B cell (primary cell): ENCODE measurements around the gene NCAPG. TPM values are rescaled to one million over a fixed set of nuclear protein-coding genes. Genes with fewer than 3 reads are reported as not detected.

Experiments
- ATAC-seq: fragments of 200-7000 bp; cut with Tn5 transposase; one replicate; pipeline ENCODE4 v1.10.0; 2021; ENCODE audit warnings: low read depth, mild to moderate bottlenecking, moderate number of reproducible peaks, moderate library complexity
- CTCF ChIA-PET: fragments of 350-600 bp; sonication (Branson Sonifier 250); formaldehyde crosslinking; loops from one replicate; lab custom pipeline; 2021; ENCODE audit warnings: antibody characterized with exemption, inconsistent platforms; lab: Charles Lee
- POLR2A ChIA-PET: fragments of 350-600 bp; sonication (Branson Sonifier 250); formaldehyde crosslinking; loops from one replicate; lab custom pipeline; 2021; ENCODE audit warnings: antibody characterized with exemption; lab: Charles Lee
- DNase-seq: peaks from one replicate; pipeline ENCODE4 v3.0.0; 2013
- H2AFZ ChIP-seq: 2 replicates; pipeline ENCODE4 v1.6.1; 2012; ENCODE audit warnings: mild to moderate bottlenecking, low read depth, low read length; ENCODE audit not compliant: insufficient read depth, poor library complexity, severe bottlenecking
- H3K27ac ChIP-seq, 2 donors: 1 replicate in 1 of 2; 2 replicates in 1 of 2; pipeline ENCODE4 v1.5.1; 2012 to 2013; ENCODE audit warnings: low read length in 2 of 2, mild to moderate bottlenecking in 2 of 2, moderate library complexity in 1 of 2
- H3K27me3 ChIP-seq, 4 experiments: fragments of 200-600 bp in 1 of 4; sonication (generic) in 1 of 4; replicated peaks in 1 of 4; 1 replicate in 2 of 4; 2 replicates in 2 of 4; pipeline versions ENCODE4 v1.6.1 to v1.7.0; 2013 to 2016; ENCODE audit warnings: low read length in 3 of 4, mild to moderate bottlenecking in 2 of 4, mixed read lengths in 1 of 4, moderate library complexity in 1 of 4; ENCODE audit not compliant: insufficient read depth in 4 of 4, control insufficient read depth in 3 of 4; ENCODE audit errors: control extremely low read depth in 1 of 4
- H3K36me3 ChIP-seq, 2 experiments: replicated peaks in 1 of 2; 1 replicate in 1 of 2; 2 replicates in 1 of 2; pipeline versions ENCODE4 v1.6.1 to v1.7.1; 2013; ENCODE audit warnings: low read length in 1 of 2; ENCODE audit not compliant: insufficient read depth in 2 of 2, control insufficient read depth in 1 of 2; ENCODE audit errors: control extremely low read depth in 1 of 2, extremely low read depth in 1 of 2
- H3K4me1 ChIP-seq, 2 donors: fragments of 200-600 bp in 1 of 2; sonication (generic) in 1 of 2; 1 replicate in 1 of 2; 2 replicates in 1 of 2; pipeline versions ENCODE4 v1.5.1 to v1.6.1; 2013 to 2017; ENCODE audit warnings: low read length in 2 of 2; ENCODE audit not compliant: control insufficient read depth in 2 of 2, insufficient read depth in 2 of 2
- H3K4me2 ChIP-seq: replicated peaks from 2 replicates; pipeline ENCODE3; 2012; ENCODE audit warnings: mild to moderate bottlenecking, low read depth, low read length; ENCODE audit not compliant: poor library complexity, severe bottlenecking
- H3K4me3 ChIP-seq, 5 experiments: fragments of 200-600 bp in 1 of 5; sonication (generic) in 1 of 5; 1 replicate in 3 of 5; 2 replicates in 2 of 5; pipeline versions ENCODE4 v1.5.1 to v1.7.0; 2011 to 2016; ENCODE audit warnings: low read length in 4 of 5, mild to moderate bottlenecking in 4 of 5, low read depth in 2 of 5, control low read depth in 1 of 5, moderate library complexity in 1 of 5; ENCODE audit not compliant: insufficient read depth in 1 of 5; ENCODE audit errors: control extremely low read depth in 1 of 5, extremely low read depth in 1 of 5
- H3K79me2 ChIP-seq: fragments of 200-600 bp; sonication (generic); one replicate; pipeline ENCODE4 v1.6.0; 2016; ENCODE audit warnings: low read length; ENCODE audit not compliant: control insufficient read depth, insufficient read depth
- H3K9ac ChIP-seq: fragments of 200-600 bp; sonication (generic); 2 replicates; pipeline ENCODE4 v1.6.1; 2017; ENCODE audit warnings: mild to moderate bottlenecking, low read length, moderate library complexity
- H3K9me3 ChIP-seq, 3 donors: one replicate each; pipeline versions ENCODE4 v1.6.1 to v1.7.1; 2013; ENCODE audit warnings: low read length in 2 of 3; ENCODE audit not compliant: control insufficient read depth in 2 of 3, insufficient read depth in 1 of 3; ENCODE audit errors: control extremely low read depth in 1 of 3
- H4K20me1 ChIP-seq: 2 replicates; pipeline ENCODE4 v1.6.0; 2012; ENCODE audit warnings: mild to moderate bottlenecking, low read length; ENCODE audit not compliant: insufficient read depth, control insufficient read depth, poor library complexity, severe bottlenecking
- H3K27ac Mint-ChIP-seq: one replicate; pipeline ENCODE4 v1.8.0; 2021; ENCODE audit warnings: mixed read lengths
- H3K27me3 Mint-ChIP-seq: one replicate; pipeline ENCODE4 v1.8.0; 2021; ENCODE audit warnings: mixed read lengths
- H3K4me1 Mint-ChIP-seq: one replicate; pipeline ENCODE4 v1.8.0; 2021; ENCODE audit warnings: mixed read lengths
- H3K4me3 Mint-ChIP-seq: one replicate; pipeline ENCODE4 v1.8.0; 2021; ENCODE audit warnings: mixed read lengths
- H3K9me3 Mint-ChIP-seq: one replicate; pipeline ENCODE4 v1.8.0; 2022; ENCODE audit warnings: mixed read lengths; ENCODE audit not compliant: insufficient read depth
- CTCF ChIP-seq: fragments of 200-600 bp; IDR thresholded peaks from one replicate; pipeline ENCODE4 v1.8.0; 2022; ENCODE audit warnings: antibody characterized with exemption, mild to moderate bottlenecking
- EZH2 ChIP-seq: IDR thresholded peaks from 2 replicates; pipeline ENCODE4 v1.6.1; 2012; ENCODE audit warnings: borderline replicate concordance, low read depth, mild to moderate bottlenecking, moderate library complexity, low read length; ENCODE audit not compliant: insufficient read depth, poor library complexity, severe bottlenecking
- WGBS: methylation state at CpG from one replicate; pipeline ENCODE4 v1.1.5; 2013; ENCODE audit warnings: missing lambda C conversion rate; ENCODE audit not compliant: insufficient coverage; 5-methylcytosine and 5-hydroxymethylcytosine counted together
- intact Hi-C: fragments of 100-400 bp; cut with micrococcal nuclease; formaldehyde crosslinking; loops from one replicate; pipeline ENCODE4 v1.10.0; 2022
- polyA plus RNA-seq: library from polyadenylated mRNA; depleted of rRNA; stranded (reverse); fragments of >200 nt; gene quantifications from 2 replicates; pipeline ENCODE4 v1.2.3, GENCODE V29; 2012
- total RNA-seq, 2 donors: library from RNA; stranded (reverse); fragments of 120-200 nt in 1 of 2; gene quantifications; 1 replicate in 1 of 2; 2 replicates in 1 of 2; pipeline versions ENCODE4 v1.2.3 to v1.2.4, GENCODE V29; 2013 to 2022

The NCAPG gene
- total and polyA plus RNA-seq, 2 donors (not counting 1 experiment from before 2014, with no cell fraction given), result 0.13 to 0.84 TPM

- Mint-ChIP-seq H3K4me1 (peaks cover 2% of the 10 kb centered on the region), H3K27me3 (no peaks in the 10 kb centered on the region), H3K9me3 (no peaks in the 10 kb centered on the region), H3K4me3 (no peak overlapping the region), H3K27ac (no peak overlapping the region)
- Histone ChIP-seq H3K9me3 (no peaks in the 10 kb centered on the region), H3K36me3 (peaks cover 5 to 7% of the 10 kb centered on the region in 2 experiments), H3K4me1 (no peaks in the 10 kb centered on the region), H3K4me3 (no peak overlapping the region), H2AFZ (no peak overlapping the region), H3K79me2 (peaks cover 9% of the 10 kb centered on the region), H3K27me3 (no peaks in the 10 kb centered on the region), H3K4me2 (no peak overlapping the region), H3K9ac (no peak overlapping the region), H3K27ac (no peak overlapping the region), H4K20me1 (no peaks in the 10 kb centered on the region)
- ATAC-seq, result no peak
- intact Hi-C loops, result no loop called here
- CTCF ChIA-PET, result interaction anchor here (2.7 kb wide), 1 partner anchor 11 kb away, joined by 11 read pairs; the partner anchor contains the start of genes DCAF16 and NCAPG
- TF ChIP-seq CTCF (no peak), EZH2 (no peak)
- no peak for DNase-seq
- POLR2A ChIA-PET, result no interaction called here
- WGBS, result 100% methylated on average over 1 of the region's 1 CpG
These were observed 13.0 kb upstream of the NCAPG start for GRCh38 chr4:17797808-17798207.

GRCh38 chr4:17805580-17806155 lies 5.1 kb upstream of the NCAPG start:
- POLR2A ChIA-PET, result no interaction called here
- no peaks in the 10 kb centered on the region for H3K27me3 ChIP-seq
- no peak overlapping the region for H3K27ac Mint-ChIP-seq
- H3K36me3 ChIP-seq, result peaks cover 5 to 26% of the 10 kb centered on the region in 2 experiments
- WGBS, result no CpG with 5 or more reads among the region's 3 CpGs
- H3K79me2 ChIP-seq, result peaks cover 84% of the 10 kb centered on the region
- H3K4me1 ChIP-seq, result peaks cover 27 to 28% of the 10 kb centered on the region in 2 donors
- TF ChIP-seq CTCF (no peak), EZH2 (no peak)
- H4K20me1 ChIP-seq, result peaks cover 28% of the 10 kb centered on the region
- no peak for ATAC-seq
- no peak overlapping the region for H2AFZ ChIP-seq
- no peak overlapping the region for H3K4me3 ChIP-seq
- intact Hi-C loops, result no loop called here
- no peak overlapping the region for H3K9ac ChIP-seq
- no peak for DNase-seq
- CTCF ChIA-PET, result interaction anchor here (1.7 to 2.3 kb wide), 2 partner anchors 11 to 257 kb away, joined by 5 to 16 read pairs; no protein-coding TSS in a partner anchor
- H3K4me2 ChIP-seq, result no peak overlapping the region
- H3K27me3 Mint-ChIP-seq, result no peaks in the 10 kb centered on the region
- H3K4me1 Mint-ChIP-seq, result peaks cover 46% of the 10 kb centered on the region
- peak overlapping the region in 1 of 2 donors; percentile 24 for H3K27ac ChIP-seq
- no peaks in the 10 kb centered on the region for H3K9me3 Mint-ChIP-seq
- H3K4me3 Mint-ChIP-seq, result no peak overlapping the region
- H3K9me3 ChIP-seq, result no peaks in the 10 kb centered on the region
